Measurements from ENCODE around the gene PLCB4. TPM values are rescaled to one million over a fixed set of nuclear protein-coding genes. Genes with fewer than 3 reads are reported as not detected.

The PLCB4 gene
- total RNA-seq, 2 experiments from 2014 or later = not detected

- intact Hi-C loops (cut with micrococcal nuclease; ENCODE audit: unreplicated experiment) = no loop called here
- no peak for TF ChIP-seq EZH2phosphoT487 (IDR thresholded peaks at IDR 0.05; ENCODE audit: borderline replicate concordance, low read depth, low read length)
- Histone ChIP-seq H3K4me1 (ENCODE audit: insufficient read depth, low read length, poor library complexity, severe bottlenecking) (no peaks in the 10 kb centered on the region), H2AFZ (ENCODE audit: low read length) (no peak overlapping the region), H4K20me1 (ENCODE audit: insufficient read depth, low read length) (no peaks in the 10 kb centered on the region), H3K9me3 (ENCODE audit: low read length) (no peaks in the 10 kb centered on the region), H3K27ac (ENCODE audit: low read depth, low read length, poor library complexity, severe bottlenecking) (no peak overlapping the region), H3K79me2 (ENCODE audit: insufficient read depth, low read depth, low read length) (no peaks in the 10 kb centered on the region), H3K4me3 (ENCODE audit: low read depth, low read length, poor library complexity, severe bottlenecking) (no peak overlapping the region), H3K4me2 (ENCODE audit: low read length) (no peak overlapping the region), H3K9me2 (ENCODE audit: insufficient read depth, low read length) (no peaks in the 10 kb centered on the region), H3K36me3 (ENCODE audit: insufficient read depth, low read length) (no peaks in the 10 kb centered on the region)
- POLR2A ChIA-PET = interaction anchor here (0.8 kb wide), 1 partner anchor 9 kb away, joined by 5 read pairs; no protein-coding TSS in a partner anchor
- BruUV-seq (replicated peaks) = no TSS peak
- CTCF ChIA-PET (ENCODE audit: unreplicated experiment) = no interaction called here
- no peak for DNase-seq (ENCODE audit: low spot score)
These were observed 300.7 kb downstream of the PLCB4 start for GRCh38 chr20:9369557-9369956.

DNA sequence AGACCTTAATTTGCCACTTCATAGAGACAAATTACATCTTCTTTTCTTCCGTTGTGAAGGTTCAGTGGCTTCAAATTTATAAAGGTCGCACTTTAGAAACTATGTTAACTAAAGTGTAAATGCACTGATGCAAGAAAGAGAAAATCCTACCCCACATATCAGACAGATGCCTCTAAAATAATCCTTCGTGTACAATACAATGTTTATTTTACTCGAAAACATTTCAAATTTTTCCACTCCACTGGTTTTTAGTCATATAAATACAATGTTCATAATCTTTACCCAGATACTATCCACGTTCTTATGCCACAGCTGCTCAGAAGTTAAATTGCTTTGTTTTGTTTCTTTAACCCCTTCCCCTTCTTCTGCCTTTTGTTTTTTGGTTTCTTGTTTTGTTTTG, 305.2 kb downstream of the PLCB4 start:
- no peaks in the 10 kb centered on the region for H3K9me2 ChIP-seq (ENCODE audit: insufficient read depth, low read length)
- no peak overlapping the region for H3K27ac ChIP-seq (ENCODE audit: low read depth, low read length, poor library complexity, severe bottlenecking)
- no peak overlapping the region for H3K4me2 ChIP-seq (ENCODE audit: low read length)
- intact Hi-C loops (cut with micrococcal nuclease; ENCODE audit: unreplicated experiment) = no loop called here
- ChIA-PET POLR2A (no interaction called here), CTCF (ENCODE audit: unreplicated experiment) (no interaction called here)
- no peak for TF ChIP-seq CTCF (conservative IDR thresholded peaks at IDR 0.05; ENCODE audit: low read length)
- TF ChIP-seq EZH2phosphoT487 (IDR thresholded peaks at IDR 0.05; ENCODE audit: borderline replicate concordance, low read depth, low read length) = no peak
- no peaks in the 10 kb centered on the region for H3K79me2 ChIP-seq (ENCODE audit: insufficient read depth, low read depth, low read length)
- no TSS peak for BruUV-seq (replicated peaks)
- no peaks in the 10 kb centered on the region for H3K9me3 ChIP-seq (ENCODE audit: low read length)
- no peaks in the 10 kb centered on the region for H3K36me3 ChIP-seq (ENCODE audit: insufficient read depth, low read length)
- no peak overlapping the region for H2AFZ ChIP-seq (ENCODE audit: low read length)
- no peak overlapping the region for H3K4me3 ChIP-seq (ENCODE audit: low read depth, low read length, poor library complexity, severe bottlenecking)
- no peaks in the 10 kb centered on the region for H3K4me1 ChIP-seq (ENCODE audit: insufficient read depth, low read length, poor library complexity, severe bottlenecking)
- no peaks in the 10 kb centered on the region for H4K20me1 ChIP-seq (ENCODE audit: insufficient read depth, low read length)
- no peak for DNase-seq (ENCODE audit: low spot score)

DNA sequence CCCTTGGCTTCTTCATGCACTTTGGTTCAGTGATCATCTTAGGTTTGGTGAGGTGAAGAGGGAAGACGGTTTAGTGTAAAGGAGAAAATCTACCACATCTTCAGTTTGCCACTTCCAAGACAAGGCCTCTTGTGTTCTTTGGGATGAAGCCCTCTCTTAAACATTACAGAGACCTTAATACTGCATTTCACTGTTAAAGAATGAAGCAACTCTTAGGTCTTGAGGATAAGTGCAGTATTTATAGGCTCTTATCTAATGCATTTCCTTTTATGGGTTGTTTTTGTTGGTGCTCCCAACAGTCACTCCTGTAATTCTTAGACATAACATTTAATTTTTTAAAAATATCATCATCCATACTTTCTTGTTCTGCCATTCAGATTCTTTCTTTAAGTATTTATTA, 305.6 kb downstream of the PLCB4 start:
- intact Hi-C loops (cut with micrococcal nuclease; ENCODE audit: unreplicated experiment) = no loop called here
- Histone ChIP-seq H4K20me1 (ENCODE audit: insufficient read depth, low read length) (no peaks in the 10 kb centered on the region), H3K9me2 (ENCODE audit: insufficient read depth, low read length) (no peaks in the 10 kb centered on the region), H3K9me3 (ENCODE audit: low read length) (no peaks in the 10 kb centered on the region), H3K27ac (ENCODE audit: low read depth, low read length, poor library complexity, severe bottlenecking) (no peak overlapping the region), H3K4me2 (ENCODE audit: low read length) (no peak overlapping the region), H2AFZ (ENCODE audit: low read length) (no peak overlapping the region), H3K4me1 (ENCODE audit: insufficient read depth, low read length, poor library complexity, severe bottlenecking) (no peaks in the 10 kb centered on the region), H3K79me2 (ENCODE audit: insufficient read depth, low read depth, low read length) (no peaks in the 10 kb centered on the region), H3K4me3 (ENCODE audit: low read depth, low read length, poor library complexity, severe bottlenecking) (no peak overlapping the region), H3K36me3 (ENCODE audit: insufficient read depth, low read length) (no peaks in the 10 kb centered on the region)
- no peak for TF ChIP-seq EZH2phosphoT487 (IDR thresholded peaks at IDR 0.05; ENCODE audit: borderline replicate concordance, low read depth, low read length)
- TF ChIP-seq CTCF (conservative IDR thresholded peaks at IDR 0.05; ENCODE audit: low read length) = no peak
- BruUV-seq (replicated peaks) = no TSS peak
- ChIA-PET CTCF (ENCODE audit: unreplicated experiment) (no interaction called here), POLR2A (no interaction called here)
- no peak for DNase-seq (ENCODE audit: low spot score)

All from OCI-LY7 (cell line).